Natural killer cell treated with Interleukin-12 subunit alpha and Interleukin-12 subunit beta and Interleukin-15 and Interleukin-18, amount 100 ng/mL, for 72 hours (primary cell): ENCODE results near the gene CAMK1D. TPM values are rescaled to one million over a fixed set of nuclear protein-coding genes. Genes with fewer than 3 reads are reported as not detected.
"Not testable (repeated sequence)": the region's sequence is repeated elsewhere in the genome, so short reads cannot be mapped to it uniquely, and the experiment has no call there.

Experiments used
- ATAC-seq, 2 donors: fragments of 150-1000 bp; cut with Tn5 transposase in 1 of 2; sonication (Bioruptor Pico), chemical (Tn5 transposase) in 1 of 2; 2 replicates each; pipeline ENCODE4 v1.10.0; 2021
- DNase-seq: peaks from one replicate; pipeline ENCODE4 v3.0.0; 2022; ENCODE audit warnings: low spot score
- H3K27ac Mint-ChIP-seq, 2 donors: 1 replicate in 1 of 2; 2 replicates in 1 of 2; pipeline ENCODE4 v1.8.0; 2022; ENCODE audit warnings: mixed read lengths in 2 of 2, mild to moderate bottlenecking in 1 of 2, moderate library complexity in 1 of 2
- H3K27me3 Mint-ChIP-seq, 2 donors: 1 replicate in 1 of 2; 2 replicates in 1 of 2; pipeline ENCODE4 v1.8.0; 2022; ENCODE audit warnings: mixed read lengths in 2 of 2
- H3K36me3 Mint-ChIP-seq: one replicate; pipeline ENCODE4 v1.8.0; 2022; ENCODE audit warnings: mixed read lengths
- H3K4me1 Mint-ChIP-seq, 2 donors: 1 replicate in 1 of 2; 2 replicates in 1 of 2; pipeline ENCODE4 v1.8.0; 2022; ENCODE audit warnings: low read depth in 2 of 2, mixed read lengths in 2 of 2, mild to moderate bottlenecking in 1 of 2
- H3K4me3 Mint-ChIP-seq: one replicate; pipeline ENCODE4 v1.8.0; 2022; ENCODE audit warnings: mixed read lengths
- H3K9me3 Mint-ChIP-seq: 2 replicates; pipeline ENCODE4 v1.8.0; 2022; ENCODE audit warnings: mixed read lengths
- total RNA-seq, 2 donors: library from RNA; stranded (reverse); gene quantifications; one replicate each; pipeline ENCODE4 v1.2.3, GENCODE V29; 2022

Gene CAMK1D
- total RNA-seq, 2 donors from 2014 or later = 16.3 to 36.9 TPM

- H3K9me3 Mint-ChIP-seq = no peaks in the 10 kb centered on the region
- no peak overlapping the region for H3K4me3 Mint-ChIP-seq
- no peak for ATAC-seq
- H3K4me1 Mint-ChIP-seq = peaks cover 51 to 55% of the 10 kb centered on the region in 2 donors
- H3K27me3 Mint-ChIP-seq = no peaks in the 10 kb centered on the region
- H3K36me3 Mint-ChIP-seq = no peaks in the 10 kb centered on the region
- DNase-seq = no peak
- peak overlapping the region in 1 of 2 donors; percentile 59 for H3K27ac Mint-ChIP-seq
These were observed 354.5 kb downstream of the CAMK1D start for GRCh38 chr10:12703813-12704212.

- Mint-ChIP-seq H3K4me1 (peaks cover 51 to 55% of the 10 kb centered on the region in 2 donors), H3K4me3 (no peak overlapping the region), H3K27me3 (no peaks in the 10 kb centered on the region), H3K9me3 (no peaks in the 10 kb centered on the region), H3K36me3 (no peaks in the 10 kb centered on the region), H3K27ac (peak overlapping the region in 1 of 2 donors; percentile 59)
- no peak for ATAC-seq
- DNase-seq = no peak
These were observed 355.1 kb downstream of the CAMK1D start for GRCh38 chr10:12704488-12704887.

- Mint-ChIP-seq H3K27me3 (no peaks in the 10 kb centered on the region), H3K4me3 (no peak overlapping the region), H3K27ac (peak overlapping the region in 1 of 2 donors; percentile 53), H3K36me3 (no peaks in the 10 kb centered on the region), H3K9me3 (no peaks in the 10 kb centered on the region), H3K4me1 (peaks cover 49 to 52% of the 10 kb centered on the region in 2 donors)
- DNase-seq = no peak
- no peak for ATAC-seq
These were observed 356.6 kb downstream of the CAMK1D start for GRCh38 chr10:12705943-12706342.

DNA sequence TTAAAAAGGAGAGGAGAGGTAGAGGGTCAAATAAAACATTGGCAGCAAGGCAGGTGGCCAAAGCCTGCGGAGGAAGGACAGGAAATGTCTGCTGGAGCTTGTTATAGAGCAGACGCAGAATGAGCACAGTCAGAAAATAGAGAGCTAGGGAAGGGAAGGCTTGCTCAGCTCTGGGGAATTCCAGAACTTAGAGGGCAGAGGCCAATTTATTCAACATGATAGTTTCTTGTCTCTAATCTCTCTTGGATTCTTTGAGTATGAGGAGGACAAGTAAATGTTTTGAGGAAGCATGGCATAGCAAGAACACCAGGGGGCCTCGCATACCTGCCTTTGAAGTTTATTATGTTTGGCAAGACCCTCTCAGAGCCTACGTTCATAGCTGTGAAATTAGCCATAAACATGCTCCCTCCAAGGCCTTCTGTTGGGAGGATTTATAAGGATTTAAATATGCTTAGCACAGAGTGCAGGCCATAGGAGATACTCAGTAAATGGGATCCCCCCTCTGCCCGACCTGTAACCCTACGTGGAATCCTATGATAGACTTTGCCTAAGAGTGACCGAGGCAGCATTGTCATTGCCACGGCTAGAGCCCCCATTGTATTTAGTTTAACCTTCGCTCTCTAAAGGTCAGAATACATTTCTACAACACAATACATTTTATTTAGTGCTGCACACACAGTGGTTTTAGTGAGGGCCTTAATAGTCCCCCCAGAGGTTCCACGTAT is 358.3 kb downstream of the CAMK1D start:
- Mint-ChIP-seq H3K36me3 (no peaks in the 10 kb centered on the region), H3K4me1 (peaks cover 55 to 61% of the 10 kb centered on the region in 2 donors), H3K4me3 (peak overlapping the region; percentile 21), H3K27me3 (no peaks in the 10 kb centered on the region), H3K9me3 (no peaks in the 10 kb centered on the region), H3K27ac (peak overlapping the region; percentile 72 to 90)
- peak in 1 of 2 donors; percentile 22 for ATAC-seq
- DNase-seq = no peak

- Mint-ChIP-seq H3K4me3 (no peak overlapping the region), H3K4me1 (peaks cover 54 to 61% of the 10 kb centered on the region in 2 donors), H3K36me3 (no peaks in the 10 kb centered on the region), H3K9me3 (no peaks in the 10 kb centered on the region), H3K27ac (peak overlapping the region; percentile 75 to 90), H3K27me3 (no peaks in the 10 kb centered on the region)
- no peak for DNase-seq
- ATAC-seq = no peak
These were observed 359.7 kb downstream of the CAMK1D start for GRCh38 chr10:12709000-12709401.

GRCh38 chr10:12709521-12709963 is 360.2 kb downstream of the CAMK1D start:
- Mint-ChIP-seq H3K27ac (peak overlapping the region; percentile 75 to 90), H3K27me3 (no peaks in the 10 kb centered on the region), H3K9me3 (no peaks in the 10 kb centered on the region), H3K4me1 (peaks cover 54 to 56% of the 10 kb centered on the region in 2 donors), H3K4me3 (no peak overlapping the region), H3K36me3 (no peaks in the 10 kb centered on the region)
- no peak for DNase-seq
- no peak for ATAC-seq

DNA sequence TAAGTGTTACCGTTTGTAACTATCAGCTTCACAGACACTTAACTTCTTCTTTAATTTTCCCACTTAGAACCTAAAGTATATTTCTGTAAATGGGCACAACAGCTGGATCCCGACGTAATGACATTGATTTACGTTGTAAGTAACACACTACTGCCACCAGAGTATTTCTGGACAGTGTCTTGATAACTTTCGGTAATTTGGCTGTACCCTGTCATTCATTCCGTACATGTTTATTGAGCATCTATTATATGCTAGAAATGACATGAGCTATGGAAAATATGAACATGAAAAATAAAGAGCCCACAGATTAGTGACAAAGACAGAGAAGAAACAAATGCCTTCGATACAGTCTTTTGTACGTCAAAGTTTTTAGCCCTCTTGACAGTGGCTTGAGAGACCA is 360.8 kb downstream of the CAMK1D start:
- Mint-ChIP-seq H3K27ac (peak overlapping the region; percentile 75 to 90), H3K9me3 (no peaks in the 10 kb centered on the region), H3K27me3 (no peaks in the 10 kb centered on the region), H3K4me1 (peaks cover 51 to 54% of the 10 kb centered on the region in 2 donors), H3K4me3 (no peak overlapping the region), H3K36me3 (no peaks in the 10 kb centered on the region)
- no peak for DNase-seq
- no peak for ATAC-seq

DNA sequence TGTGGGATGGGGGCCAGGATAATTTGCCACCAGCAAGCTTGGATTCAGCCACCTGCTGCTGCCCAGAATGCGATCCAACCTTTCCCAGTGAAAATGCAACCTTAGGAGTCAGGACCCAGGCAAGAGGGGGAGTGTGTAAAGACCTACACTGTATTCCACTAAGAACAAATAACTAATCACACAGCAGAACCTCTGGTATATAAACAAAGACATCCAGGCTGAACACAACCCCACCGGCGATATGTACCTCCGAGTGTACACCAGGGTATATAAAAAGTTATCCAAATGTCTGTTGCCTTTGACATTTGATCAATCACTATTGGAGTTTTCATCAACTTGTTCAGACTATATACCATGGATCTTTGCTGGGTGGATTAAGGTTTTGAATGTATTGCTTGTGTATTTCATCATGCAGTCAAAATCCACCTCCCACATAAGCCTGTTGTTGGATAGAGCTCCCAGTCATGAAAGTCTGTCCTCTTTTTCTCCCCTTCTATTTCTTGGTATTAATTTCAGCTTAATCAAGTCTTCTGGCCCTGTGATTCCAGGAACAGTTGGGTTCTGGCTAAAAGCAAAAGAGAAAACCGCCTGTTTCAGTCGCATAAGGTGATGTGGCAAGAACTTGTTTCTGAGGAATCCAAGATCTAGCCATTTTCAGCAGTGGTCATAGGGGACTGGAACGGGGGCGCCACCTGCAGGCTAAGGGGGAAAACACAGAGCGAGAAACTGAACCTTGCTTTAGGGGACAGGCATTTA is 361.4 kb downstream of the CAMK1D start:
- H3K27ac Mint-ChIP-seq = peak overlapping the region; percentile 75 to 90
- H3K36me3 Mint-ChIP-seq = no peaks in the 10 kb centered on the region
- ATAC-seq (peak; percentile 82 to 89), DNase-seq (peak; percentile 85)
- peak overlapping the region; percentile 61 for H3K4me3 Mint-ChIP-seq
- H3K9me3 Mint-ChIP-seq = no peaks in the 10 kb centered on the region
- peaks cover 50 to 53% of the 10 kb centered on the region in 2 donors for H3K4me1 Mint-ChIP-seq
- no peaks in the 10 kb centered on the region for H3K27me3 Mint-ChIP-seq

GRCh38 chr10:12711350-12711708 is 362.0 kb downstream of the CAMK1D start:
- DNase-seq (no peak), ATAC-seq (no peak)
- Mint-ChIP-seq H3K27ac (peak overlapping the region; percentile 75 to 90), H3K9me3 (no peaks in the 10 kb centered on the region), H3K36me3 (no peaks in the 10 kb centered on the region), H3K4me1 (peaks cover 46 to 51% of the 10 kb centered on the region in 2 donors), H3K4me3 (peak overlapping the region; percentile 61), H3K27me3 (no peaks in the 10 kb centered on the region)

GRCh38 chr10:12712293-12712983 is 363.1 kb downstream of the CAMK1D start:
- H3K4me1 Mint-ChIP-seq = peaks cover 37 to 45% of the 10 kb centered on the region in 2 donors
- peak overlapping the region; percentile 32 for H3K4me3 Mint-ChIP-seq
- H3K36me3 Mint-ChIP-seq = no peaks in the 10 kb centered on the region
- peak overlapping the region; percentile 47 to 90 for H3K27ac Mint-ChIP-seq
- peak; percentile 69 to 77 for ATAC-seq
- peak; percentile 77 for DNase-seq
- no peaks in the 10 kb centered on the region for H3K27me3 Mint-ChIP-seq
- no peaks in the 10 kb centered on the region for H3K9me3 Mint-ChIP-seq

DNA sequence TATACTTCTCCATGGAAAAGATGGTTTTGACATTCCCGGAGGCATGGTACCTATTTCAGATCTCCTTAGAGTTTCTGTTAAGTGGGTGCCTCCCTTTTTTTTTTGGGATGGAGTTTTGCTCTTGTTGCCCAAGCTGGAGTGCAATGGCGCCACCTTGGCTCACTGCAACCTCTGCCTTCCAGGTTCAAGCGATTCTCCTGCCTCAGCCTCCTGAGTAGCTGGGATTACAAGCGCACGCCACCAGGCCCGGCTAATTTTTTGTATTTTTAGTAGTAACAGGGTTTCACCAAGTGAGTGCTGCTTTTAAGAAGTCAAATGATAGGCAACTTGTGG is 363.6 kb downstream of the CAMK1D start:
- not testable (repeated sequence) for H3K9me3 Mint-ChIP-seq, H3K4me3 Mint-ChIP-seq, ATAC-seq, H3K27me3 Mint-ChIP-seq, DNase-seq, H3K36me3 Mint-ChIP-seq
- Mint-ChIP-seq H3K27ac (peak overlapping the region in 1 of 2 donors; percentile 90), H3K4me1 (peaks cover 34 to 43% of the 10 kb centered on the region in 2 donors)

- Mint-ChIP-seq H3K36me3 (no peaks in the 10 kb centered on the region), H3K27me3 (no peaks in the 10 kb centered on the region), H3K4me3 (no peak overlapping the region), H3K27ac (peak overlapping the region; percentile 18 to 54), H3K9me3 (peaks cover 3% of the 10 kb centered on the region), H3K4me1 (peaks cover 21 to 34% of the 10 kb centered on the region in 2 donors)
- DNase-seq (no peak), ATAC-seq (no peak)
These were observed 366.7 kb downstream of the CAMK1D start for GRCh38 chr10:12716042-12716441.

DNA sequence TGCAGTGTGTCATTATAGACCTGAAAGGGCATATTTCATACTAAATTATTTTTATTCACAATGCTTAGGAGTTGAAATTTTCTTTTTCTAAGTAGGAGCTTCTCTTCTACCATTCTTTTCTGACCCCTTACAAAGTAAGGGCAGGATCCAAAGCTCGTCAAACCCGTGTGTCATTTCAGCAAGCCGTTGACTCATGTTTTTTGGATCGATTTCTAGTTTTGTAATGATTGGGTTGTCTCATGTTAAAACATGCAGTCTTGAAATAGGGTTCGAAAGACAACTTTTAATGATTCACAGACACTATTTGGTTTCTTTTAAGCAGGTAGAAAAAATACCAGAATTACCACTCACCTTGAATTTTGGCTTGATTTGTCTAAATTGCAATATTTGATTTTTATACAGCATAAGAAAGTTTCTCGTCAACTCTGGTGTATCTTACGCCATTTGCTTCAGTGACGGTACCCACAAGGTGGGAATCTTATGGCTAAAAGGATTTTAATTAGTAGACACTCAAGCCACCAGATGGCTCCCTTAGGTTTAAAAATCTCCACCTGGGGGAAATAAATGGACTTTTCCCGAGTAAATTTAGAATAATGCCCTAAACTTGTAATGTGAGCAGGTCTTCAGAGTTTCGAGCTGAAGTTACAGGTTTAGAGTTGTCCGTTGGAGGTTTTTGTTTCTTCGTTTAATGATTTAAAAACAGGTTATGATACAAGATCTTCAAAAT is 368.8 kb downstream of the CAMK1D start:
- ATAC-seq = no peak

More for the DNA sequence above, 368.8 kb downstream of the CAMK1D start:
- Mint-ChIP-seq H3K4me1 (peaks cover 8 to 18% of the 10 kb centered on the region in 2 donors), H3K4me3 (no peak overlapping the region), H3K27ac (no peak overlapping the region), H3K9me3 (peaks cover 3% of the 10 kb centered on the region), H3K27me3 (no peaks in the 10 kb centered on the region), H3K36me3 (no peaks in the 10 kb centered on the region)
- DNase-seq = no peak
